Endodermal cell (in vitro differentiated cells): ENCODE measurements around the gene PTGFR. TPM values are rescaled to one million over a fixed set of nuclear protein-coding genes. Genes with fewer than 3 reads are reported as not detected.

Experiments
- DNase-seq: peaks from one replicate; pipeline ENCODE4 v3.0.0-alpha.2; 2017
- H3K27ac ChIP-seq: 2 replicates; pipeline ENCODE4 v1.5.1; 2013; ENCODE audit warnings: mild to moderate bottlenecking, low read depth, low read length, moderate library complexity
- H3K27me3 ChIP-seq: 2 replicates; pipeline ENCODE4 v1.6.1; 2013; ENCODE audit warnings: mild to moderate bottlenecking, low read length, moderate library complexity; ENCODE audit not compliant: insufficient read depth, control insufficient read depth, poor library complexity, severe bottlenecking
- H3K36me3 ChIP-seq: 2 replicates; pipeline ENCODE4 v1.7.0; 2013; ENCODE audit warnings: mild to moderate bottlenecking, low read length, moderate library complexity; ENCODE audit not compliant: control insufficient read depth, insufficient read depth
- H3K4me1 ChIP-seq: one replicate; pipeline ENCODE4 v1.7.0; 2013; ENCODE audit warnings: low read length; ENCODE audit not compliant: control insufficient read depth, insufficient read depth
- H3K4me3 ChIP-seq: 2 replicates; pipeline ENCODE4 v1.5.1; 2013; ENCODE audit warnings: mild to moderate bottlenecking, low read length, moderate library complexity
- H3K9ac ChIP-seq: 2 replicates; pipeline ENCODE4 v1.6.1; 2013; ENCODE audit warnings: mild to moderate bottlenecking, low read length, moderate library complexity; ENCODE audit not compliant: poor library complexity, severe bottlenecking; ENCODE audit errors: extremely low read depth
- H3K9me3 ChIP-seq: 2 replicates; pipeline ENCODE4 v1.6.1; 2013; ENCODE audit warnings: mild to moderate bottlenecking, low read length, moderate library complexity; ENCODE audit not compliant: control insufficient read depth
- H3K27ac Mint-ChIP-seq: 2 replicates; pipeline ENCODE4 v1.8.0; 2020; ENCODE audit warnings: mixed read lengths
- H3K27me3 Mint-ChIP-seq: 2 replicates; pipeline ENCODE4 v1.8.0; 2021; ENCODE audit warnings: mild to moderate bottlenecking, mixed read lengths; ENCODE audit not compliant: insufficient read depth
- H3K36me3 Mint-ChIP-seq: 2 replicates; pipeline ENCODE4 v1.8.0; 2020; ENCODE audit warnings: low read depth, mixed read lengths
- H3K4me1 Mint-ChIP-seq: 2 replicates; pipeline ENCODE4 v1.8.0; 2020; ENCODE audit warnings: mixed read lengths
- H3K4me3 Mint-ChIP-seq: 2 replicates; pipeline ENCODE4 v1.8.0; 2020; ENCODE audit warnings: mild to moderate bottlenecking, moderate library complexity, mixed read lengths
- H3K9me3 Mint-ChIP-seq: 2 replicates; pipeline ENCODE4 v1.8.0; 2020; ENCODE audit warnings: mild to moderate bottlenecking, mixed read lengths
- WGBS, 2 experiments: methylation state at CpG; one replicate each; pipeline versions ENCODE4 v1.1.5 to v1.1.7; 2013; ENCODE audit warnings: missing lambda C conversion rate in 2 of 2, mixed read lengths in 1 of 2; ENCODE audit not compliant: insufficient coverage in 1 of 2, insufficient read length in 1 of 2; 5-methylcytosine and 5-hydroxymethylcytosine counted together
- total RNA-seq, 2 donors: library from RNA; stranded (reverse); fragmentation: NEBNext Ultra II Directional in 1 of 2; extraction: Animal tissue kit (Norgen Biotek cat#: 25700) in 1 of 2; gene quantifications; 2 replicates in 1 of 2; 3 replicates in 1 of 2; pipeline ENCODE4 v1.2.1, GENCODE V29; 2021
- TF ChIP-seq, protein P1 (sequence below): fragments of 200-600 bp; sonication (generic); conservative IDR thresholded peaks from 2 replicates; pipeline ENCODE4 v1.5.0; 2021; ENCODE audit warnings: antibody characterized with exemption, mild to moderate bottlenecking

The PTGFR gene
- total RNA-seq, 2 donors from 2014 or later: 0.09 to 0.38 TPM

DNA sequence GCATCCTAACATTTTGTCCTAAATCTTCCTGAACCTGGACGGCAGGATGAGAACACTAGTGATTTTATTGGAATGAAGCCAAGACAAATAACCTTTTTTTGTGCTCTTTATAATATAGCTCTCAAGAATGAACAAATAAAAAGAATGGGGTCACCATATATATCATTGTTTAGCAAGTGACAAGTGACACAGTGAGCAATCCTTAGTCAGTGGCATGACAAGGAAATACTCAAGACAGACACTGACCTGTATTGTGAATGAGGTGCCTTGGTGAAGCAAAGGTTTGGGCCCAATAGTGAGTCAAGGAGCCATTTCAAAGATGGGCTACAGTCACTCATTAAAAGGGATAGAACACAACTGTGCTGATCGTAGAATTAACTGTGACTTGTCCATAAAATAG lies 35.7 kb downstream of the PTGFR start:
- Mint-ChIP-seq H3K4me1 (no peaks in the 10 kb centered on the region), H3K4me3 (no peak overlapping the region), H3K36me3 (no peaks in the 10 kb centered on the region), H3K27me3 (no peaks in the 10 kb centered on the region), H3K27ac (no peak overlapping the region), H3K9me3 (no peaks in the 10 kb centered on the region)
- TF ChIP-seq, protein P1, sequence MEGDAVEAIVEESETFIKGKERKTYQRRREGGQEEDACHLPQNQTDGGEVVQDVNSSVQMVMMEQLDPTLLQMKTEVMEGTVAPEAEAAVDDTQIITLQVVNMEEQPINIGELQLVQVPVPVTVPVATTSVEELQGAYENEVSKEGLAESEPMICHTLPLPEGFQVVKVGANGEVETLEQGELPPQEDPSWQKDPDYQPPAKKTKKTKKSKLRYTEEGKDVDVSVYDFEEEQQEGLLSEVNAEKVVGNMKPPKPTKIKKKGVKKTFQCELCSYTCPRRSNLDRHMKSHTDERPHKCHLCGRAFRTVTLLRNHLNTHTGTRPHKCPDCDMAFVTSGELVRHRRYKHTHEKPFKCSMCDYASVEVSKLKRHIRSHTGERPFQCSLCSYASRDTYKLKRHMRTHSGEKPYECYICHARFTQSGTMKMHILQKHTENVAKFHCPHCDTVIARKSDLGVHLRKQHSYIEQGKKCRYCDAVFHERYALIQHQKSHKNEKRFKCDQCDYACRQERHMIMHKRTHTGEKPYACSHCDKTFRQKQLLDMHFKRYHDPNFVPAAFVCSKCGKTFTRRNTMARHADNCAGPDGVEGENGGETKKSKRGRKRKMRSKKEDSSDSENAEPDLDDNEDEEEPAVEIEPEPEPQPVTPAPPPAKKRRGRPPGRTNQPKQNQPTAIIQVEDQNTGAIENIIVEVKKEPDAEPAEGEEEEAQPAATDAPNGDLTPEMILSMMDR: no peak
- Histone ChIP-seq H3K9ac (no peak overlapping the region), H3K36me3 (no peaks in the 10 kb centered on the region), H3K9me3 (no peaks in the 10 kb centered on the region), H3K27ac (no peak overlapping the region), H3K4me1 (no peaks in the 10 kb centered on the region), H3K27me3 (no peaks in the 10 kb centered on the region), H3K4me3 (no peak overlapping the region)
- no peak for DNase-seq
- 89 to 90% methylated on average over 1 to 2 of the region's 2 CpGs for WGBS, 2 experiments

- Histone ChIP-seq H3K4me1 (no peaks in the 10 kb centered on the region), H3K27me3 (no peaks in the 10 kb centered on the region), H3K36me3 (no peaks in the 10 kb centered on the region), H3K4me3 (no peak overlapping the region), H3K9ac (no peak overlapping the region), H3K27ac (no peak overlapping the region), H3K9me3 (no peaks in the 10 kb centered on the region)
- WGBS, 2 experiments: 91 to 96% methylated on average over 2 of the region's 2 CpGs
- Mint-ChIP-seq H3K4me1 (no peaks in the 10 kb centered on the region), H3K27me3 (no peaks in the 10 kb centered on the region), H3K4me3 (no peak overlapping the region), H3K27ac (no peak overlapping the region), H3K36me3 (no peaks in the 10 kb centered on the region), H3K9me3 (no peaks in the 10 kb centered on the region)
- TF ChIP-seq, protein P1: no peak
- DNase-seq: no peak
These were observed 36.9 kb downstream of the PTGFR start for GRCh38 chr1:78527706-78528105.

GRCh38 chr1:78533527-78533926 lies 42.8 kb downstream of the PTGFR start:
- no peak for DNase-seq

More at GRCh38 chr1:78533527-78533926, 42.8 kb downstream of the PTGFR start:
- 90 to 95% methylated on average over 2 to 4 of the region's 4 CpGs for WGBS, 2 experiments
- no peaks in the 10 kb centered on the region for H3K27me3 ChIP-seq
- no peaks in the 10 kb centered on the region for H3K27me3 Mint-ChIP-seq
- H3K36me3 Mint-ChIP-seq: no peaks in the 10 kb centered on the region
- H3K27ac Mint-ChIP-seq: no peak overlapping the region
- H3K9me3 ChIP-seq: no peaks in the 10 kb centered on the region
- no peaks in the 10 kb centered on the region for H3K4me1 Mint-ChIP-seq
- no peaks in the 10 kb centered on the region for H3K4me1 ChIP-seq
- no peaks in the 10 kb centered on the region for H3K36me3 ChIP-seq
- no peak overlapping the region for H3K4me3 ChIP-seq
- H3K27ac ChIP-seq: no peak overlapping the region
- H3K4me3 Mint-ChIP-seq: no peak overlapping the region
- TF ChIP-seq, protein P1: no peak
- no peak overlapping the region for H3K9ac ChIP-seq
- H3K9me3 Mint-ChIP-seq: no peaks in the 10 kb centered on the region
